Hepatocyte (in vitro differentiated cells): ENCODE results near the gene CYP27A1. TPM values are rescaled to one million over a fixed set of nuclear protein-coding genes. Genes with fewer than 3 reads are reported as not detected.

Experiments
- DNase-seq: peaks from one replicate; pipeline ENCODE4 v3.0.0-alpha.2; 2016; ENCODE audit warnings: low spot score
- H2AFZ ChIP-seq: fragments of 200-600 bp; sonication (generic); 2 replicates; pipeline ENCODE4 v1.6.0; 2016; ENCODE audit warnings: antibody characterized with exemption, mild to moderate bottlenecking
- H3K27ac ChIP-seq: fragments of 200-600 bp; sonication (generic); 2 replicates; pipeline ENCODE4 v1.5.1; 2016; ENCODE audit warnings: mild to moderate bottlenecking
- H3K27me3 ChIP-seq: fragments of 200-600 bp; sonication (generic); 2 replicates; pipeline ENCODE4 v1.6.1; 2016
- H3K36me3 ChIP-seq: fragments of 200-600 bp; sonication (generic); replicated peaks from 2 replicates; pipeline ENCODE4 v1.5.1; 2016; ENCODE audit warnings: low read depth; ENCODE audit not compliant: insufficient read depth
- H3K4me1 ChIP-seq: fragments of 200-600 bp; sonication (generic); 2 replicates; pipeline ENCODE4 v1.5.1; 2016; ENCODE audit warnings: mild to moderate bottlenecking, moderate library complexity; ENCODE audit not compliant: insufficient read depth
- H3K4me2 ChIP-seq: fragments of 200-600 bp; sonication (generic); 2 replicates; pipeline ENCODE4 v1.6.0; 2016
- H3K4me3 ChIP-seq: fragments of 200-600 bp; sonication (generic); 2 replicates; pipeline ENCODE4 v1.5.1; 2016; ENCODE audit warnings: mild to moderate bottlenecking
- H3K79me2 ChIP-seq: fragments of 200-600 bp; sonication (generic); 2 replicates; pipeline ENCODE4 v1.6.0; 2017; ENCODE audit warnings: mild to moderate bottlenecking
- H3K9me2 ChIP-seq: fragments of 200-600 bp; sonication (generic); replicated peaks from 2 replicates; pipeline ENCODE4 v1.6.0; 2017; ENCODE audit warnings: mild to moderate bottlenecking; ENCODE audit not compliant: insufficient read depth
- H3K9me3 ChIP-seq: fragments of 200-600 bp; sonication (generic); 2 replicates; pipeline ENCODE4 v1.5.1; 2016; ENCODE audit warnings: low read depth, mild to moderate bottlenecking
- H4K20me1 ChIP-seq: fragments of 200-600 bp; sonication (generic); 2 replicates; pipeline ENCODE4 v1.6.0; 2016; ENCODE audit warnings: mild to moderate bottlenecking; ENCODE audit not compliant: insufficient read depth, poor library complexity, severe bottlenecking
- EZH2 ChIP-seq: fragments of 200-600 bp; sonication (generic); IDR thresholded peaks from 2 replicates; pipeline ENCODE4 v1.6.1; 2016; ENCODE audit warnings: antibody characterized with exemption, mild to moderate bottlenecking, borderline replicate concordance
- EZH2phosphoT487 ChIP-seq: fragments of 200-600 bp; sonication (generic); IDR thresholded peaks from one replicate; pipeline ENCODE4 v1.6.1; 2018; ENCODE audit warnings: antibody characterized with exemption, mild to moderate bottlenecking, low read depth, moderate library complexity; ENCODE audit not compliant: unreplicated experiment, severe bottlenecking
- WGBS: methylation state at CpG from one replicate; pipeline ENCODE4 v1.1.6; 2016; ENCODE audit warnings: low lambda C conversion rate; ENCODE audit errors: missing lambda C conversion rate; 5-methylcytosine and 5-hydroxymethylcytosine counted together
- polyA plus RNA-seq: library from polyadenylated mRNA; unstranded; fragments of >200 nt; fragmentation: Nextera tagmentation; extraction: Ambion mirVana; gene quantifications from 2 replicates; pipeline ENCODE4 v1.2.1, GENCODE V29; 2016
- total RNA-seq: library from RNA; depleted of rRNA; stranded (reverse); fragments of >200 nt; gene quantifications from 2 replicates; pipeline ENCODE4 v1.2.3, GENCODE V29; 2014
- TF ChIP-seq, protein P1 (sequence below): fragments of 200-600 bp; sonication (generic); IDR thresholded peaks from 2 replicates; pipeline ENCODE4 v1.5.1; 2016; ENCODE audit warnings: antibody characterized with exemption, mild to moderate bottlenecking; ENCODE audit not compliant: poor library complexity

CYP27A1 gene
- total and polyA plus RNA-seq, 2 experiments from 2014 or later: 34.5 to 44.8 TPM

- Histone ChIP-seq H2AFZ (no peak overlapping the region), H3K4me2 (no peak overlapping the region), H3K27ac (no peak overlapping the region), H3K9me3 (no peaks in the 10 kb centered on the region), H3K9me2 (no peaks in the 10 kb centered on the region), H3K4me3 (no peak overlapping the region), H4K20me1 (no peaks in the 10 kb centered on the region), H3K36me3 (no peaks in the 10 kb centered on the region), H3K79me2 (no peaks in the 10 kb centered on the region), H3K27me3 (no peaks in the 10 kb centered on the region), H3K4me1 (peaks cover 3% of the 10 kb centered on the region)
- no peak for DNase-seq
- TF ChIP-seq, protein P1, sequence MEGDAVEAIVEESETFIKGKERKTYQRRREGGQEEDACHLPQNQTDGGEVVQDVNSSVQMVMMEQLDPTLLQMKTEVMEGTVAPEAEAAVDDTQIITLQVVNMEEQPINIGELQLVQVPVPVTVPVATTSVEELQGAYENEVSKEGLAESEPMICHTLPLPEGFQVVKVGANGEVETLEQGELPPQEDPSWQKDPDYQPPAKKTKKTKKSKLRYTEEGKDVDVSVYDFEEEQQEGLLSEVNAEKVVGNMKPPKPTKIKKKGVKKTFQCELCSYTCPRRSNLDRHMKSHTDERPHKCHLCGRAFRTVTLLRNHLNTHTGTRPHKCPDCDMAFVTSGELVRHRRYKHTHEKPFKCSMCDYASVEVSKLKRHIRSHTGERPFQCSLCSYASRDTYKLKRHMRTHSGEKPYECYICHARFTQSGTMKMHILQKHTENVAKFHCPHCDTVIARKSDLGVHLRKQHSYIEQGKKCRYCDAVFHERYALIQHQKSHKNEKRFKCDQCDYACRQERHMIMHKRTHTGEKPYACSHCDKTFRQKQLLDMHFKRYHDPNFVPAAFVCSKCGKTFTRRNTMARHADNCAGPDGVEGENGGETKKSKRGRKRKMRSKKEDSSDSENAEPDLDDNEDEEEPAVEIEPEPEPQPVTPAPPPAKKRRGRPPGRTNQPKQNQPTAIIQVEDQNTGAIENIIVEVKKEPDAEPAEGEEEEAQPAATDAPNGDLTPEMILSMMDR: no peak
- TF ChIP-seq EZH2 (no peak), EZH2phosphoT487 (no peak)
- WGBS: 97% methylated on average over 10 of the region's 10 CpGs
These were observed 35.0 kb upstream of the CYP27A1 start for GRCh38 chr2:218746960-218747359.

- H3K36me3 ChIP-seq: no peaks in the 10 kb centered on the region
- H3K4me1 ChIP-seq: peaks cover 3% of the 10 kb centered on the region
- H3K9me2 ChIP-seq: no peaks in the 10 kb centered on the region
- H3K79me2 ChIP-seq: no peaks in the 10 kb centered on the region
- no peak overlapping the region for H3K4me2 ChIP-seq
- WGBS: 87% methylated on average over 8 of the region's 8 CpGs
- DNase-seq: peak; percentile 61
- no peak overlapping the region for H3K4me3 ChIP-seq
- peak overlapping the region; percentile 77 for H3K27ac ChIP-seq
- TF ChIP-seq, protein P1: no peak
- TF ChIP-seq EZH2 (no peak), EZH2phosphoT487 (no peak)
- no peaks in the 10 kb centered on the region for H3K27me3 ChIP-seq
- no peaks in the 10 kb centered on the region for H3K9me3 ChIP-seq
- no peak overlapping the region for H2AFZ ChIP-seq
- no peaks in the 10 kb centered on the region for H4K20me1 ChIP-seq
These were observed 33.1 kb upstream of the CYP27A1 start for GRCh38 chr2:218748741-218749441.

- Histone ChIP-seq H3K4me2 (no peak overlapping the region), H3K27ac (no peak overlapping the region), H4K20me1 (no peaks in the 10 kb centered on the region), H3K79me2 (no peaks in the 10 kb centered on the region), H3K36me3 (no peaks in the 10 kb centered on the region), H3K9me3 (no peaks in the 10 kb centered on the region), H3K9me2 (no peaks in the 10 kb centered on the region), H3K27me3 (no peaks in the 10 kb centered on the region), H3K4me1 (peaks cover under 1% of the 10 kb centered on the region), H3K4me3 (no peak overlapping the region), H2AFZ (no peak overlapping the region)
- WGBS: 91% methylated on average over 3 of the region's 3 CpGs
- no peak for DNase-seq
- TF ChIP-seq EZH2phosphoT487 (no peak), EZH2 (no peak)
- TF ChIP-seq, protein P1: no peak
These were observed 27.7 kb upstream of the CYP27A1 start for GRCh38 chr2:218754201-218754600.
